Neutrophil (primary cell): ENCODE measurements around the gene COG1.

ENCODE experiments used
- H3K27ac ChIP-seq: fragments of 200-600 bp; sonication (generic); 2 replicates; pipeline ENCODE4 v1.5.1; 2016; ENCODE audit warnings: mild to moderate bottlenecking, moderate library complexity
- H3K27me3 ChIP-seq: fragments of 200-600 bp; sonication (generic); 2 replicates; pipeline ENCODE4 v1.6.0; 2016; ENCODE audit warnings: mild to moderate bottlenecking
- H3K36me3 ChIP-seq: fragments of 200-600 bp; sonication (generic); 2 replicates; pipeline ENCODE4 v1.5.1; 2017
- H3K4me1 ChIP-seq, 2 experiments: fragments of 200-600 bp in 1 of 2; sonication (generic) in 1 of 2; 1 replicate in 1 of 2; 2 replicates in 1 of 2; pipeline versions ENCODE4 v1.5.1 to v1.6.1; 2013 to 2016; ENCODE audit warnings: low read depth in 1 of 2, low read length in 1 of 2, mild to moderate bottlenecking in 1 of 2, moderate library complexity in 1 of 2; ENCODE audit not compliant: control insufficient read depth in 1 of 2, insufficient read depth in 1 of 2
- H3K4me3 ChIP-seq, 2 experiments: fragments of 200-600 bp in 1 of 2; sonication (generic) in 1 of 2; 1 replicate in 1 of 2; 2 replicates in 1 of 2; pipeline ENCODE4 v1.5.1; 2013 to 2016; ENCODE audit warnings: low read depth in 1 of 2, low read length in 1 of 2, mild to moderate bottlenecking in 1 of 2, moderate library complexity in 1 of 2
- H3K9me3 ChIP-seq: fragments of 200-600 bp; sonication (generic); 2 replicates; pipeline ENCODE4 v1.5.1; 2016
- TF ChIP-seq, protein P1 (sequence below): fragments of 200-600 bp; sonication (generic); IDR thresholded peaks from 2 replicates; pipeline ENCODE4 v1.5.1; 2016; ENCODE audit warnings: antibody characterized with exemption

Gene COG1

DNA sequence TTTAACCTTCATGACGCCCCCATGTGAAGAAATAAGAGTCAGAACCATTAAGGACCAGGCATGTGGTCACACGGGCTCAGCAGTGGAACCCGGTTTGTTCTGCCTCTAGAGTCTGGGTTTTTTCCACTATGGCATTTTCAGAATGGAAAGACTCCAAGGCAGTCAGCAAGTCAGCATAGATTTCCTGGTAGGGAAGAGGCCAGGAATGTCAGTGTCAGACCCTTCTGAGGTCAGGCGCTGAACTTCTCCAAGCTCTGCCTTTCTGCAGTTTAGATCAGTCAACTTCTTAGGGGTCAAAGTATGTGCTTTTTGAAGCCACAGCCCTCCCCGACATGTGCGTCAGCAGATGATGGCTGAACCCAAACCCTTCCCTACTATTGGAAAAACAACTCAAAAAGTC lies 24.2 kb upstream of the COG1 start:
- H3K27ac ChIP-seq = no peak overlapping the region
- no peaks in the 10 kb centered on the region for H3K9me3 ChIP-seq
- peaks cover 32% of the 10 kb centered on the region in 2 experiments for H3K4me1 ChIP-seq
- H3K27me3 ChIP-seq = peaks cover 67% of the 10 kb centered on the region
- TF ChIP-seq, protein P1, sequence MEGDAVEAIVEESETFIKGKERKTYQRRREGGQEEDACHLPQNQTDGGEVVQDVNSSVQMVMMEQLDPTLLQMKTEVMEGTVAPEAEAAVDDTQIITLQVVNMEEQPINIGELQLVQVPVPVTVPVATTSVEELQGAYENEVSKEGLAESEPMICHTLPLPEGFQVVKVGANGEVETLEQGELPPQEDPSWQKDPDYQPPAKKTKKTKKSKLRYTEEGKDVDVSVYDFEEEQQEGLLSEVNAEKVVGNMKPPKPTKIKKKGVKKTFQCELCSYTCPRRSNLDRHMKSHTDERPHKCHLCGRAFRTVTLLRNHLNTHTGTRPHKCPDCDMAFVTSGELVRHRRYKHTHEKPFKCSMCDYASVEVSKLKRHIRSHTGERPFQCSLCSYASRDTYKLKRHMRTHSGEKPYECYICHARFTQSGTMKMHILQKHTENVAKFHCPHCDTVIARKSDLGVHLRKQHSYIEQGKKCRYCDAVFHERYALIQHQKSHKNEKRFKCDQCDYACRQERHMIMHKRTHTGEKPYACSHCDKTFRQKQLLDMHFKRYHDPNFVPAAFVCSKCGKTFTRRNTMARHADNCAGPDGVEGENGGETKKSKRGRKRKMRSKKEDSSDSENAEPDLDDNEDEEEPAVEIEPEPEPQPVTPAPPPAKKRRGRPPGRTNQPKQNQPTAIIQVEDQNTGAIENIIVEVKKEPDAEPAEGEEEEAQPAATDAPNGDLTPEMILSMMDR = no peak
- no peaks in the 10 kb centered on the region for H3K36me3 ChIP-seq
- no peak overlapping the region for H3K4me3 ChIP-seq

DNA sequence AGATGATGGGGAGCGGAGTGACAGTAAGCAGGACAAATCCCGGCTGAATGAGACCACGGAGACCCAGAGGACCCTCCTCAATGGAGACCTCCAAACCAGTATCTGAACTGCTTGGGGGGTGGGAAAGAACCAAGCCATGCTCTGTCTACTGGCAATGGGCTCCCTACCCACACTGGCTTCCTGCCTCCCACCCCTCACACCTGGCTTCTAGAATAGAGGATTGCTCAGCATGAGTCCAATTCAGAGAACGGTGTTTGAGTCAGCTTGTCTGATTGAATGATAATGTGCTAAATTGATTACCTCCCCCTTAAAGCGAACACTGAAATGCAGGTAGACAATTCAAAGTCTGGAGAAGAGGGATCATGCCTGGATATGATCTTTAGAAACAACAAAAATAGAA lies 22.5 kb upstream of the COG1 start:
- TF ChIP-seq, protein P1 = no peak
- Histone ChIP-seq H3K4me3 (no peak overlapping the region), H3K4me1 (peaks cover 19 to 20% of the 10 kb centered on the region in 2 experiments), H3K9me3 (no peaks in the 10 kb centered on the region), H3K36me3 (no peaks in the 10 kb centered on the region), H3K27me3 (peaks cover 50% of the 10 kb centered on the region), H3K27ac (no peak overlapping the region)

DNA sequence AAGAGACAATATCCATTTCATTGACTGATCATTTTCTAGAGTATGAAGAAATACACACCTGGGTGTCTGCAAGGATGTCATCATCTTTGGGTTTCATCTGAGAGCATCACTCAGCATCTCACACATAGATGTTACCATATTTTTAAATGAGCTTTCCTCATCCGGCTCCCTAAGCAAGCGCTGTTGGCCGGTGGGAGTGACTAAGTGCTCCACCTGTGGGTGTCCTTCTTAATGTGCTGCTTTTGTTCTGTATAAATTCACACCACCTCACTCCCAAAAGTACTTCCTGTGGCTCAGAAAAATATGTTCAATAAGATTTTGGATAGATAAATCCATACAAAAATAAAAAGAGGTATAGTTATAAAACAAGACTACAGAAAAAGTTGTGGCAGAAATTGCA lies 20.6 kb upstream of the COG1 start:
- TF ChIP-seq, protein P1 = no peak
- no peaks in the 10 kb centered on the region for H3K36me3 ChIP-seq
- peaks cover under 1 to 1% of the 10 kb centered on the region in 2 experiments for H3K4me1 ChIP-seq
- no peak overlapping the region for H3K4me3 ChIP-seq
- H3K27ac ChIP-seq = no peak overlapping the region
- H3K27me3 ChIP-seq = peaks cover 31% of the 10 kb centered on the region
- H3K9me3 ChIP-seq = no peaks in the 10 kb centered on the region

DNA sequence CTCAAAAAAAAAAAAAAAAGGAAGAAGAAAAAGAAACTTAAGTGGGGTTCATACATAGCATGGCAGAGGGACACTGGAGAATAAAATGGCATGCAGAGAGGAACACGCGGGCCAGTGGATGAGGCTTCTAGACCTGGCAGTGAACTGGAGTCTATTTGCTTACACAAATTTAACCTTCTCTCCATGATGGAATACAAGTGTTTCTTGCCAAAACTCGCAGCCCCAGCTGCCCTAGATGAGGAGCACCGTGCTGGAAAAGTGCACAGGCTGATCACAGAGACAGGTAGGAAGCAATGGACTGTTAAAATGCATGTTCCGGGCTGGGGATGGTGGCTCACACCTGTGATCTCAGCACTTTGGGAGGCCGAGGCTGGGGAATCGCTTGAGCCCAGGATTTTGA lies 18.7 kb upstream of the COG1 start:
- Histone ChIP-seq H3K4me3 (no peak overlapping the region), H3K9me3 (no peaks in the 10 kb centered on the region), H3K27ac (no peak overlapping the region), H3K36me3 (no peaks in the 10 kb centered on the region), H3K4me1 (no peaks in the 10 kb centered on the region), H3K27me3 (peaks cover 12% of the 10 kb centered on the region)
- TF ChIP-seq, protein P1 = no peak

DNA sequence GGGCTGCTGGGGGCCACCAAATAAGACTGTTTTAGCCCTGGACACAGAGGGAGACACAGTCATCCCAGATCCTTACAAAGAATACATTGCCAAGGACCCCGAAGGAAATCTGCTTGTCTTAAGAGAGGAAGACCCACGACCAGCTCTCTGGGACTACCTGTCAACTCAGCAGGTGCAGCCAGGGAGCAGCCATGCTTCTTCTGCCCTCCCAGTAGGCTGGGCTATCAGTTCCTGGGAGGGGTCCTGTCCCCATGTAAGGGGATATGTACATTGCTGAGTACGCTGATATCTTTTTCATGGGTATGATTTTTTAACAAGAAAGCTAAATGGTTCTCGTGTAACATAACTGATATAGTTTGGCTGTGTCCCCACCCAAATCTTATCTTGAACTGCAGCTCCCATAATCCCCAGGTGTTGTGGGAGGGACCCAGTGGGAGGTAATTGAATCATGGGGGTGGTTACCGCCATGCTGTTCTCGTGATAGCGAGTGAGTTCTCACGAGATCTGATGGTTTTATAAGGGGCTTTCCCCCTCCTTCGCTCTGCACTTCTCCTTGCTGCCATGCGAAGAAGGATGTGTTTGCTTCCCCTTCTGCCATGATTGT lies 16.8 kb upstream of the COG1 start:
- no peak overlapping the region for H3K4me3 ChIP-seq

More for the DNA sequence above, 16.8 kb upstream of the COG1 start:
- TF ChIP-seq, protein P1 = no peak
- H3K9me3 ChIP-seq = no peaks in the 10 kb centered on the region
- H3K27ac ChIP-seq = no peak overlapping the region
- no peaks in the 10 kb centered on the region for H3K27me3 ChIP-seq
- no peaks in the 10 kb centered on the region for H3K36me3 ChIP-seq
- no peaks in the 10 kb centered on the region for H3K4me1 ChIP-seq
